Caco-2 (cell line): ENCODE results near the gene SDS. TPM values are rescaled to one million over a fixed set of nuclear protein-coding genes. Genes with fewer than 3 reads are reported as not detected.

Experiments
- Bru-seq: library from RNA; stranded (reverse); fragments of 400-500 nt; gene quantifications from one replicate; lab custom pipeline; 2021; lab: Mats Ljungman, UMichigan
- BruChase-seq, 2 experiments: library from RNA; stranded (reverse); fragments of 400-500 nt; gene quantifications; one replicate each; lab custom pipeline; 2021; lab: Mats Ljungman, UMichigan
- BruUV-seq: library from RNA; stranded (reverse); fragments of 400-500 nt; replicated peaks from 2 replicates; lab custom pipeline; 2021; lab: Mats Ljungman, UMichigan
- CTCF ChIA-PET: fragments of 300-600 bp; sonication (Branson Sonifier 250); formaldehyde crosslinking; loops from one replicate; lab custom pipeline; 2022; ENCODE audit warnings: antibody characterized with exemption; lab: Charles Lee
- POLR2A ChIA-PET: fragments of 300-600 bp; sonication (Branson Sonifier 250); formaldehyde crosslinking; loops from one replicate; lab custom pipeline; 2022; ENCODE audit warnings: antibody characterized with exemption; lab: Charles Lee
- DNase-seq, 2 experiments: peaks; one replicate each; pipeline versions ENCODE4 v3.0.0 to v3.0.0-alpha.2; 2020 to 2022
- H3K27me3 ChIP-seq: replicated peaks from 2 replicates; pipeline ENCODE4 v1.6.0; 2011; ENCODE audit warnings: low read length; ENCODE audit not compliant: control insufficient read depth, insufficient read depth
- H3K36me3 ChIP-seq: 2 replicates; pipeline ENCODE4 v1.5.1; 2011; ENCODE audit warnings: low read length; ENCODE audit not compliant: control insufficient read depth, insufficient read depth
- H3K4me1 ChIP-seq: fragments of 250-450 bp; sonication (Bioruptor Pico); 2 replicates; pipeline ENCODE4 v1.5.1; 2020; ENCODE audit warnings: mild to moderate bottlenecking
- H3K4me3 ChIP-seq: 2 replicates; pipeline ENCODE4 v1.5.1; 2011; ENCODE audit warnings: low read depth, mild to moderate bottlenecking, control low read depth, low read length
- H3K9me3 ChIP-seq: fragments of 250-450 bp; sonication (Bioruptor Pico); 2 replicates; pipeline ENCODE4 v1.5.1; 2020; ENCODE audit warnings: mild to moderate bottlenecking, moderate library complexity
- H3K27ac Mint-ChIP-seq: one replicate; pipeline ENCODE4 v1.8.0; 2022; ENCODE audit warnings: mixed read lengths; ENCODE audit not compliant: unreplicated experiment
- H3K27me3 Mint-ChIP-seq: one replicate; pipeline ENCODE4 v1.8.0; 2022; ENCODE audit warnings: mixed read lengths; ENCODE audit not compliant: insufficient read depth, unreplicated experiment
- H3K36me3 Mint-ChIP-seq: one replicate; pipeline ENCODE4 v1.8.0; 2022; ENCODE audit warnings: mild to moderate bottlenecking, mixed read lengths; ENCODE audit not compliant: insufficient read depth, unreplicated experiment
- H3K4me1 Mint-ChIP-seq: one replicate; pipeline ENCODE4 v1.8.0; 2022; ENCODE audit warnings: low read depth, mixed read lengths; ENCODE audit not compliant: unreplicated experiment
- H3K4me3 Mint-ChIP-seq: one replicate; pipeline ENCODE4 v1.8.0; 2022; ENCODE audit warnings: mild to moderate bottlenecking, moderate library complexity, mixed read lengths; ENCODE audit not compliant: unreplicated experiment
- H3K9me3 Mint-ChIP-seq: one replicate; pipeline ENCODE4 v1.8.0; 2022; ENCODE audit warnings: mixed read lengths; ENCODE audit not compliant: unreplicated experiment
- CTCF ChIP-seq, 2 experiments: fragments of 200-600 bp in 1 of 2; IDR thresholded peaks; 1 replicate in 1 of 2; 2 replicates in 1 of 2; pipeline versions ENCODE4 v1.5.1 to v1.8.0; 2011 to 2022; ENCODE audit warnings: antibody characterized with exemption in 1 of 2, control low read depth in 1 of 2, inconsistent platforms in 1 of 2, low read depth in 1 of 2, low read length in 1 of 2, mild to moderate bottlenecking in 1 of 2, moderate library complexity in 1 of 2; ENCODE audit not compliant: insufficient read depth in 1 of 2, severe bottlenecking in 1 of 2, unreplicated experiment in 1 of 2
- intact Hi-C: fragments of 100-400 bp; cut with micrococcal nuclease; formaldehyde crosslinking; loops from one replicate; pipeline ENCODE4 v1.10.0; 2022; ENCODE audit not compliant: unreplicated experiment
- long read RNA-seq: library from polyadenylated mRNA; stranded (forward); transcript quantifications from one replicate; pipeline ENCODE4 v2.0.0, GENCODE V29; 2022
- total RNA-seq: library from RNA; stranded (reverse); gene quantifications from 2 replicates; pipeline ENCODE4 v1.2.3, GENCODE V29; 2022

Gene SDS, protein sequence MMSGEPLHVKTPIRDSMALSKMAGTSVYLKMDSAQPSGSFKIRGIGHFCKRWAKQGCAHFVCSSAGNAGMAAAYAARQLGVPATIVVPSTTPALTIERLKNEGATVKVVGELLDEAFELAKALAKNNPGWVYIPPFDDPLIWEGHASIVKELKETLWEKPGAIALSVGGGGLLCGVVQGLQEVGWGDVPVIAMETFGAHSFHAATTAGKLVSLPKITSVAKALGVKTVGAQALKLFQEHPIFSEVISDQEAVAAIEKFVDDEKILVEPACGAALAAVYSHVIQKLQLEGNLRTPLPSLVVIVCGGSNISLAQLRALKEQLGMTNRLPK
- total RNA-seq (not detected in 2 replicates), Bru-seq, nascent RNA (not detected), BruChase-seq, experiment 1, labeled RNA remaining after a 2-hour chase (percentile 11 among the genes with signal in this experiment), BruChase-seq, experiment 2, labeled RNA remaining after a 6-hour chase (not detected)
- long read RNA-seq = 0 reads

GRCh38 chr12:113403435-113404415, at the start of gene SDS:
SDS (minus strand) TSS chr12:113403887; CDS start chr12:113399708, 4,179 bp downstream.
- H3K4me1 Mint-ChIP-seq = no peaks in the 10 kb centered on the region

DNA sequence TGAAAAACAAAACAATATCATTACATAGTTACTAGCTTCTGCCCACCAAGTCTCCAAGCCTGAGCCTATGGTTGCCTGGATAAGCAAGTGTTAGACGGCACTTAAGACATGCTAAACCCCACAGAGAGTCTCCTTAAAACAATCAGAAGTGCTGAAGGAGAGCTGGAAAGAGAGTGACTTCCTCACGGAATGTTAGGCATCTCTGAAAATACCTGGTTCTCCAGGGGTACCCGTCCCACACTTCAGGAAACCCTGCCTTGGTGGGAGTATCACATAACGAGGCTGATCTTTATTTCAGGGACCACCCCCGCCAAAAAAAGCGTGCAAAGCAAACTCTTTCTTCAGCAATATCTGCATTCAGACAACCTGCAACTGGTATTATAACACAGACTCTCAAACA, 49.6 kb upstream of the SDS start:
- H3K27ac Mint-ChIP-seq = no peak overlapping the region
- H3K36me3 Mint-ChIP-seq = no peaks in the 10 kb centered on the region
- no peaks in the 10 kb centered on the region for H3K9me3 Mint-ChIP-seq
- TF ChIP-seq CTCF (IDR thresholded peaks at IDR 0.05; ENCODE audit: insufficient read depth in 1 of 2, low read depth in 1 of 2, low read length in 1 of 2, severe bottlenecking in 1 of 2, unreplicated experiment in 1 of 2) = no peak
- POLR2A ChIA-PET = no interaction called here
- H3K4me3 Mint-ChIP-seq = no peak overlapping the region
- H3K4me1 ChIP-seq = no peaks in the 10 kb centered on the region
- intact Hi-C loops = no loop called here
- H3K9me3 ChIP-seq = no peaks in the 10 kb centered on the region
- no TSS peak for BruUV-seq
- CTCF ChIA-PET = no interaction called here
- H3K36me3 ChIP-seq = no peaks in the 10 kb centered on the region
- peaks cover 10% of the 10 kb centered on the region for H3K27me3 Mint-ChIP-seq
- no peaks in the 10 kb centered on the region for H3K4me1 Mint-ChIP-seq
- no peak for DNase-seq
- H3K4me3 ChIP-seq = no peak overlapping the region
- H3K27me3 ChIP-seq = no peaks in the 10 kb centered on the region; the same call in 1 of the 2 replicates

More at GRCh38 chr12:113403435-113404415, at the start of gene SDS:
- no peaks in the 10 kb centered on the region for H3K36me3 ChIP-seq
- Mint-ChIP-seq H3K27ac (no peak within 1 kb of the TSS), H3K36me3 (no peaks in the 10 kb centered on the region), H3K4me3 (no peak within 1 kb of the TSS), H3K27me3 (peaks cover 3% of the 10 kb centered on the region), H3K9me3 (no peaks in the 10 kb centered on the region)
- no peaks in the 10 kb centered on the region for H3K9me3 ChIP-seq
- DNase-seq = no peak
- TF ChIP-seq CTCF (IDR thresholded peaks at IDR 0.05; ENCODE audit: insufficient read depth in 1 of 2, low read depth in 1 of 2, low read length in 1 of 2, severe bottlenecking in 1 of 2, unreplicated experiment in 1 of 2) = no peak
- POLR2A ChIA-PET = interaction anchor here (0.6 to 0.7 kb wide), 2 partner anchors 12 to 92 kb away, joined by 3 to 6 read pairs; no protein-coding TSS in a partner anchor
- BruUV-seq = no TSS peak
- CTCF ChIA-PET = interaction anchor here (1.1 kb wide), 1 partner anchor 19 kb away, joined by 3 read pairs; the partner anchor contains the start of gene SDSL
- H3K27me3 ChIP-seq = no peaks in the 10 kb centered on the region
- no peak within 1 kb of the TSS for H3K4me3 ChIP-seq
- no peaks in the 10 kb centered on the region for H3K4me1 ChIP-seq
- intact Hi-C loops = no loop called here
